GM23338 (cell line): ENCODE measurements around the gene MZB1. TPM values are rescaled to one million over a fixed set of nuclear protein-coding genes. Genes with fewer than 3 reads are reported as not detected.

Experiments used
- ATAC-seq: fragments of 200-7000 bp; cut with Tn5 transposase; 3 replicates; pipeline ENCODE4 v1.9.1; 2020
- DNase-seq: peaks from one replicate; pipeline ENCODE4 v3.0.0-alpha.2; 2015; ENCODE audit warnings: low spot score
- H2AFZ ChIP-seq: fragments of 200-600 bp; sonication (generic); 2 replicates; pipeline ENCODE4 v1.8.0; 2016; ENCODE audit warnings: antibody characterized with exemption, mild to moderate bottlenecking, moderate library complexity
- H3F3A ChIP-seq: fragments of 200-600 bp; sonication (generic); replicated peaks from 2 replicates; pipeline ENCODE4 v1.8.0; 2017; ENCODE audit warnings: antibody characterized with exemption, mixed run types, low read depth
- H3K27ac ChIP-seq: fragments of 200-600 bp; sonication (generic); 2 replicates; pipeline ENCODE4 v1.6.1; 2016; ENCODE audit warnings: low read depth
- H3K27me3 ChIP-seq: fragments of 200-600 bp; sonication (generic); 2 replicates; pipeline ENCODE4 v1.8.0; 2016; ENCODE audit warnings: mild to moderate bottlenecking, mixed run types, moderate library complexity; ENCODE audit not compliant: insufficient read depth
- H3K36me3 ChIP-seq: fragments of 200-600 bp; sonication (generic); 2 replicates; pipeline ENCODE4 v1.8.0; 2016; ENCODE audit warnings: mild to moderate bottlenecking; ENCODE audit not compliant: insufficient read depth
- H3K4me1 ChIP-seq: fragments of 200-600 bp; sonication (generic); 2 replicates; pipeline ENCODE4 v1.8.0; 2016; ENCODE audit warnings: mild to moderate bottlenecking, moderate library complexity; ENCODE audit not compliant: insufficient read depth
- H3K4me2 ChIP-seq: fragments of 200-600 bp; sonication (generic); 2 replicates; pipeline ENCODE4 v1.7.1; 2017; ENCODE audit warnings: mixed run types
- H3K4me3 ChIP-seq: fragments of 200-600 bp; sonication (generic); 2 replicates; pipeline ENCODE4 v1.6.1; 2016; ENCODE audit warnings: mixed run types
- H3K79me2 ChIP-seq: fragments of 200-600 bp; sonication (generic); replicated peaks from 2 replicates; pipeline ENCODE4 v1.8.0; 2017; ENCODE audit warnings: mild to moderate bottlenecking; ENCODE audit not compliant: insufficient read depth
- H3K9me2 ChIP-seq: fragments of 200-600 bp; sonication (generic); 2 replicates; pipeline ENCODE4 v1.8.0; 2017; ENCODE audit not compliant: insufficient read depth
- H4K20me1 ChIP-seq: fragments of 200-600 bp; sonication (generic); replicated peaks from 2 replicates; pipeline ENCODE4 v1.8.0; 2017; ENCODE audit warnings: mild to moderate bottlenecking; ENCODE audit not compliant: insufficient read depth
- H3K27ac Mint-ChIP-seq: 2 replicates; pipeline ENCODE4 v1.8.0; 2020; ENCODE audit warnings: inconsistent platforms, mild to moderate bottlenecking, moderate library complexity, mixed read lengths
- H3K27me3 Mint-ChIP-seq: 3 replicates; pipeline ENCODE4 v1.8.0; 2022; ENCODE audit warnings: low read depth, mild to moderate bottlenecking, moderate library complexity, mixed read lengths, inconsistent platforms; ENCODE audit not compliant: insufficient read depth, poor library complexity
- H3K36me3 Mint-ChIP-seq: 3 replicates; pipeline ENCODE4 v1.8.0; 2021; ENCODE audit warnings: low read depth, mild to moderate bottlenecking, inconsistent platforms, moderate library complexity, mixed read lengths
- H3K4me1 Mint-ChIP-seq: 3 replicates; pipeline ENCODE4 v1.8.0; 2020; ENCODE audit warnings: mild to moderate bottlenecking, inconsistent platforms, mixed read lengths
- H3K4me3 Mint-ChIP-seq: 3 replicates; pipeline ENCODE4 v1.8.0; 2021; ENCODE audit warnings: moderate library complexity, mild to moderate bottlenecking, inconsistent platforms, mixed read lengths
- H3K9me3 Mint-ChIP-seq: 3 replicates; pipeline ENCODE4 v1.8.0; 2020; ENCODE audit warnings: moderate library complexity, mild to moderate bottlenecking, inconsistent platforms, mixed read lengths
- CREB1 ChIP-seq: fragments of 250-450 bp; sonication (Bioruptor Pico); IDR thresholded peaks from 2 replicates; pipeline ENCODE4 v1.5.0; 2020; ENCODE audit warnings: low read depth, mild to moderate bottlenecking, moderate library complexity
- JUNB ChIP-seq: IDR thresholded peaks from one replicate; pipeline ENCODE4 v1.6.1; 2016; ENCODE audit warnings: antibody characterized with exemption; ENCODE audit not compliant: unreplicated experiment
- POLR2AphosphoS5 ChIP-seq: IDR thresholded peaks from 2 replicates; pipeline ENCODE4 v1.6.1; 2016; ENCODE audit warnings: antibody characterized with exemption, low read depth
- ZNF114 ChIP-seq: fragments of 250-450 bp; sonication (Bioruptor Pico); IDR thresholded peaks from 2 replicates; pipeline ENCODE4 v1.5.0; 2020; ENCODE audit warnings: mild to moderate bottlenecking, moderate library complexity
- ZNF331 ChIP-seq: fragments of 250-450 bp; sonication (Bioruptor Pico); IDR thresholded peaks from 2 replicates; pipeline ENCODE4 v1.5.0; 2020; ENCODE audit warnings: low read depth, mild to moderate bottlenecking, moderate library complexity
- polyA plus RNA-seq: library from polyadenylated mRNA; unstranded; fragments of >200 nt; fragmentation: Nextera tagmentation; extraction: Ambion mirVana; gene quantifications from 2 replicates; pipeline ENCODE4 v1.2.1, GENCODE V29; 2016
- total RNA-seq: library from RNA; depleted of rRNA; stranded (reverse); fragments of >200 nt; shearing (Covaris generic); gene quantifications from 2 replicates; pipeline ENCODE4 v1.2.3, GENCODE V29; 2014
- TF ChIP-seq, protein P1 (sequence below), 2 experiments: fragments of 200-600 bp in 1 of 2; sonication (generic) in 1 of 2; conservative IDR thresholded peaks; 2 replicates each; pipeline versions ENCODE4 v1.5.1 to v1.6.1; 2016 to 2017; ENCODE audit warnings: antibody characterized with exemption in 2 of 2, low read depth in 2 of 2, mild to moderate bottlenecking in 2 of 2, moderate library complexity in 1 of 2
- TF ChIP-seq, protein P2 (sequence below): fragments of 250-450 bp; sonication (Bioruptor Pico); IDR thresholded peaks from 2 replicates; pipeline ENCODE4 v1.5.0; 2020; ENCODE audit warnings: mild to moderate bottlenecking, moderate library complexity

MZB1 gene
- total and polyA plus RNA-seq, 2 experiments from 2014 or later, result 0.52 to 1.6 TPM

GRCh38 chr5:139422307-139422893 is 32.7 kb upstream of the MZB1 start:
- no peaks in the 10 kb centered on the region for H4K20me1 ChIP-seq
- H3K4me3 ChIP-seq, result no peak overlapping the region
- no peak overlapping the region for H2AFZ ChIP-seq
- no peaks in the 10 kb centered on the region for H3K79me2 ChIP-seq
- Mint-ChIP-seq H3K36me3 (peaks cover 44% of the 10 kb centered on the region), H3K4me3 (no peak overlapping the region), H3K9me3 (no peaks in the 10 kb centered on the region), H3K27me3 (peaks cover 2% of the 10 kb centered on the region), H3K4me1 (peaks cover 17% of the 10 kb centered on the region), H3K27ac (no peak overlapping the region)
- no peaks in the 10 kb centered on the region for H3K4me1 ChIP-seq
- H3K27me3 ChIP-seq, result no peaks in the 10 kb centered on the region
- TF ChIP-seq ZNF331 (CRISPR knock-in tag) (no peak), JUNB (no peak), POLR2AphosphoS5 (no peak), ZNF114 (CRISPR knock-in tag) (no peak), CREB1 (CRISPR knock-in tag) (no peak)
- TF ChIP-seq, protein P1, sequence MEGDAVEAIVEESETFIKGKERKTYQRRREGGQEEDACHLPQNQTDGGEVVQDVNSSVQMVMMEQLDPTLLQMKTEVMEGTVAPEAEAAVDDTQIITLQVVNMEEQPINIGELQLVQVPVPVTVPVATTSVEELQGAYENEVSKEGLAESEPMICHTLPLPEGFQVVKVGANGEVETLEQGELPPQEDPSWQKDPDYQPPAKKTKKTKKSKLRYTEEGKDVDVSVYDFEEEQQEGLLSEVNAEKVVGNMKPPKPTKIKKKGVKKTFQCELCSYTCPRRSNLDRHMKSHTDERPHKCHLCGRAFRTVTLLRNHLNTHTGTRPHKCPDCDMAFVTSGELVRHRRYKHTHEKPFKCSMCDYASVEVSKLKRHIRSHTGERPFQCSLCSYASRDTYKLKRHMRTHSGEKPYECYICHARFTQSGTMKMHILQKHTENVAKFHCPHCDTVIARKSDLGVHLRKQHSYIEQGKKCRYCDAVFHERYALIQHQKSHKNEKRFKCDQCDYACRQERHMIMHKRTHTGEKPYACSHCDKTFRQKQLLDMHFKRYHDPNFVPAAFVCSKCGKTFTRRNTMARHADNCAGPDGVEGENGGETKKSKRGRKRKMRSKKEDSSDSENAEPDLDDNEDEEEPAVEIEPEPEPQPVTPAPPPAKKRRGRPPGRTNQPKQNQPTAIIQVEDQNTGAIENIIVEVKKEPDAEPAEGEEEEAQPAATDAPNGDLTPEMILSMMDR (conservative IDR thresholded peaks at IDR 0.05; ENCODE audit: low read depth in 2 of 2), result peak; percentile 96 to 98
- TF ChIP-seq, protein P2, sequence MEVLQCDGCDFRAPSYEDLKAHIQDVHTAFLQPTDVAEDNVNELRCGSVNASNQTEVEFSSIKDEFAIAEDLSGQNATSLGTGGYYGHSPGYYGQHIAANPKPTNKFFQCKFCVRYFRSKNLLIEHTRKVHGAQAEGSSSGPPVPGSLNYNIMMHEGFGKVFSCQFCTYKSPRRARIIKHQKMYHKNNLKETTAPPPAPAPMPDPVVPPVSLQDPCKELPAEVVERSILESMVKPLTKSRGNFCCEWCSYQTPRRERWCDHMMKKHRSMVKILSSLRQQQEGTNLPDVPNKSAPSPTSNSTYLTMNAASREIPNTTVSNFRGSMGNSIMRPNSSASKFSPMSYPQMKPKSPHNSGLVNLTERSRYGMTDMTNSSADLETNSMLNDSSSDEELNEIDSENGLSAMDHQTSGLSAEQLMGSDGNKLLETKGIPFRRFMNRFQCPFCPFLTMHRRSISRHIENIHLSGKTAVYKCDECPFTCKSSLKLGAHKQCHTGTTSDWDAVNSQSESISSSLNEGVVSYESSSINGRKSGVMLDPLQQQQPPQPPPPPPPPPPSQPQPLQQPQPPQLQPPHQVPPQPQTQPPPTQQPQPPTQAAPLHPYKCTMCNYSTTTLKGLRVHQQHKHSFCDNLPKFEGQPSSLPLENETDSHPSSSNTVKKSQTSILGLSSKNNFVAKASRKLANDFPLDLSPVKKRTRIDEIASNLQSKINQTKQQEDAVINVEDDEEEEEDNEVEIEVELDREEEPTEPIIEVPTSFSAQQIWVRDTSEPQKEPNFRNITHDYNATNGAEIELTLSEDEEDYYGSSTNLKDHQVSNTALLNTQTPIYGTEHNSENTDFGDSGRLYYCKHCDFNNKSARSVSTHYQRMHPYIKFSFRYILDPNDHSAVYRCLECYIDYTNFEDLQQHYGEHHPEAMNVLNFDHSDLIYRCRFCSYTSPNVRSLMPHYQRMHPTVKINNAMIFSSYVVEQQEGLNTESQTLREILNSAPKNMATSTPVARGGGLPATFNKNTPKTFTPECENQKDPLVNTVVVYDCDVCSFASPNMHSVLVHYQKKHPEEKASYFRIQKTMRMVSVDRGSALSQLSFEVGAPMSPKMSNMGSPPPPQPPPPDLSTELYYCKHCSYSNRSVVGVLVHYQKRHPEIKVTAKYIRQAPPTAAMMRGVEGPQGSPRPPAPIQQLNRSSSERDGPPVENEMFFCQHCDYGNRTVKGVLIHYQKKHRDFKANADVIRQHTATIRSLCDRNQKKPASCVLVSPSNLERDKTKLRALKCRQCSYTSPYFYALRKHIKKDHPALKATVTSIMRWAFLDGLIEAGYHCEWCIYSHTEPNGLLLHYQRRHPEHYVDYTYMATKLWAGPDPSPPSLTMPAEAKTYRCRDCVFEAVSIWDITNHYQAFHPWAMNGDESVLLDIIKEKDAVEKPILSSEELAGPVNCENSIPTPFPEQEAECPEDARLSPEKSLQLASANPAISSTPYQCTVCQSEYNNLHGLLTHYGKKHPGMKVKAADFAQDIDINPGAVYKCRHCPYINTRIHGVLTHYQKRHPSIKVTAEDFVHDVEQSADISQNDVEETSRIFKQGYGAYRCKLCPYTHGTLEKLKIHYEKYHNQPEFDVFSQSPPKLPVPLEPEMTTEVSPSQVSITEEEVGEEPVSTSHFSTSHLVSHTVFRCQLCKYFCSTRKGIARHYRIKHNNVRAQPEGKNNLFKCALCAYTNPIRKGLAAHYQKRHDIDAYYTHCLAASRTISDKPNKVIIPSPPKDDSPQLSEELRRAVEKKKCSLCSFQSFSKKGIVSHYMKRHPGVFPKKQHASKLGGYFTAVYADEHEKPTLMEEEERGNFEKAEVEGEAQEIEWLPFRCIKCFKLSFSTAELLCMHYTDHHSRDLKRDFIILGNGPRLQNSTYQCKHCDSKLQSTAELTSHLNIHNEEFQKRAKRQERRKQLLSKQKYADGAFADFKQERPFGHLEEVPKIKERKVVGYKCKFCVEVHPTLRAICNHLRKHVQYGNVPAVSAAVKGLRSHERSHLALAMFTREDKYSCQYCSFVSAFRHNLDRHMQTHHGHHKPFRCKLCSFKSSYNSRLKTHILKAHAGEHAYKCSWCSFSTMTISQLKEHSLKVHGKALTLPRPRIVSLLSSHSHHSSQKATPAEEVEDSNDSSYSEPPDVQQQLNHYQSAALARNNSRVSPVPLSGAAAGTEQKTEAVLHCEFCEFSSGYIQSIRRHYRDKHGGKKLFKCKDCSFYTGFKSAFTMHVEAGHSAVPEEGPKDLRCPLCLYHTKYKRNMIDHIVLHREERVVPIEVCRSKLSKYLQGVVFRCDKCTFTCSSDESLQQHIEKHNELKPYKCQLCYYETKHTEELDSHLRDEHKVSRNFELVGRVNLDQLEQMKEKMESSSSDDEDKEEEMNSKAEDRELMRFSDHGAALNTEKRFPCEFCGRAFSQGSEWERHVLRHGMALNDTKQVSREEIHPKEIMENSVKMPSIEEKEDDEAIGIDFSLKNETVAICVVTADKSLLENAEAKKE (CRISPR knock-in tag), result no peak
- no peak overlapping the region for H3K27ac ChIP-seq
- no peaks in the 10 kb centered on the region for H3K9me2 ChIP-seq
- DNase-seq (peak; percentile 84), ATAC-seq (peak; percentile 81)
- peaks cover 4% of the 10 kb centered on the region; the same call in 1 of the 2 replicates for H3K36me3 ChIP-seq
- no peak overlapping the region for H3K4me2 ChIP-seq
- H3F3A ChIP-seq, result peaks cover 3% of the 10 kb centered on the region; the same call in 1 of the 2 replicates
